HUES48 (cell line): ENCODE results near the gene NTMT1.

Source experiments
- H3K27ac ChIP-seq: one replicate; pipeline ENCODE4 v1.7.0; 2013; ENCODE audit warnings: low read depth, low read length, inconsistent platforms
- H3K27me3 ChIP-seq: 2 replicates; pipeline ENCODE4 v1.6.1; 2013; ENCODE audit warnings: mild to moderate bottlenecking, low read length; ENCODE audit not compliant: control insufficient read depth, insufficient read depth
- H3K36me3 ChIP-seq: 2 replicates; pipeline ENCODE4 v1.6.1; 2013; ENCODE audit warnings: low read length; ENCODE audit not compliant: control insufficient read depth, insufficient read depth
- H3K4me1 ChIP-seq: 2 replicates; pipeline ENCODE4 v1.6.1; 2013; ENCODE audit warnings: mild to moderate bottlenecking, low read length; ENCODE audit not compliant: control insufficient read depth, insufficient read depth
- H3K4me3 ChIP-seq: 2 replicates; pipeline ENCODE4 v1.5.1; 2013; ENCODE audit warnings: mild to moderate bottlenecking, low read depth, low read length
- H3K9ac ChIP-seq: 2 replicates; pipeline ENCODE4 v1.6.1; 2013; ENCODE audit warnings: mild to moderate bottlenecking, low read depth, low read length, moderate library complexity
- H3K9me3 ChIP-seq: 2 replicates; pipeline ENCODE4 v1.6.1; 2013; ENCODE audit warnings: low read length; ENCODE audit not compliant: control insufficient read depth, insufficient read depth

Gene NTMT1

GRCh38 chr9:129648092-129648763 lies 22.3 kb downstream of the NTMT1 start:
- Histone ChIP-seq H3K36me3 (no peaks in the 10 kb centered on the region), H3K27me3 (no peaks in the 10 kb centered on the region), H3K27ac (no peak overlapping the region), H3K9ac (no peak overlapping the region), H3K4me1 (no peaks in the 10 kb centered on the region), H3K9me3 (no peaks in the 10 kb centered on the region), H3K4me3 (no peak overlapping the region)

GRCh38 chr9:129648764-129649115 lies 22.8 kb downstream of the NTMT1 start:
- Histone ChIP-seq H3K4me1 (no peaks in the 10 kb centered on the region), H3K9ac (no peak overlapping the region), H3K9me3 (no peaks in the 10 kb centered on the region), H3K4me3 (no peak overlapping the region), H3K27me3 (no peaks in the 10 kb centered on the region), H3K36me3 (no peaks in the 10 kb centered on the region), H3K27ac (no peak overlapping the region)

GRCh38 chr9:129649726-129650679 lies 24.0 kb downstream of the NTMT1 start:
- H3K4me3 ChIP-seq: no peak overlapping the region

DNA sequence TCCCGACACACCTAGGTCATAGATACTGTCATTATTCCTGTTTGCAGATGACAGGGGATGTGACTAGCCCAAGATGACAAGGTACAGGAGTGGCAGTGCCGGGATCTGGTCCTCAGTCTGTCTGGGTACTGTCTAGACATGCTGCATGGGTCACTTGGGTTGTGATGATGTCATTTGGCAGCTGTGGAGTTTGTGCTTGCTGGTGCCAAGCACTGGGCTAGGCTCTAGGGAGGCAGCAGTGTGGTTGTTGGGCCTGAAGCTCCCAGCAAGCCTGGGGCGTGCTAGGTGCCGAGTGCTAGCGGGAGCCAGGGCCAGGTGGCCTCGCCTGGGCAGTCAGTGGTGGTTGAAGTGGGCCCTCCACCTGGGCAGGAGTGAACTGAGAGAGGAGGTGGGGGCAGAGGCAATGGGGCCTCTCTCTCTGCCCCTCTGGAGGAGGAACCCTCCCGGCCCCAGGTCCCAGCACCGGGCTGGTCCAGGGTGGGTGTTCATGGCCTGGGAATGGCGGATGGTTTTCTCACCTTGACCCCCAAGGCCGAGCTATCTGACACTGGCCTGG lies 24.8 kb downstream of the NTMT1 start:
- Histone ChIP-seq H3K9me3 (no peaks in the 10 kb centered on the region), H3K4me1 (no peaks in the 10 kb centered on the region)

More at GRCh38 chr9:129649726-129650679, 24.0 kb downstream of the NTMT1 start:
- no peaks in the 10 kb centered on the region for H3K9me3 ChIP-seq
- H3K27me3 ChIP-seq: no peaks in the 10 kb centered on the region
- H3K36me3 ChIP-seq: no peaks in the 10 kb centered on the region
- H3K9ac ChIP-seq: no peak overlapping the region
- no peaks in the 10 kb centered on the region for H3K4me1 ChIP-seq
- no peak overlapping the region for H3K27ac ChIP-seq

DNA sequence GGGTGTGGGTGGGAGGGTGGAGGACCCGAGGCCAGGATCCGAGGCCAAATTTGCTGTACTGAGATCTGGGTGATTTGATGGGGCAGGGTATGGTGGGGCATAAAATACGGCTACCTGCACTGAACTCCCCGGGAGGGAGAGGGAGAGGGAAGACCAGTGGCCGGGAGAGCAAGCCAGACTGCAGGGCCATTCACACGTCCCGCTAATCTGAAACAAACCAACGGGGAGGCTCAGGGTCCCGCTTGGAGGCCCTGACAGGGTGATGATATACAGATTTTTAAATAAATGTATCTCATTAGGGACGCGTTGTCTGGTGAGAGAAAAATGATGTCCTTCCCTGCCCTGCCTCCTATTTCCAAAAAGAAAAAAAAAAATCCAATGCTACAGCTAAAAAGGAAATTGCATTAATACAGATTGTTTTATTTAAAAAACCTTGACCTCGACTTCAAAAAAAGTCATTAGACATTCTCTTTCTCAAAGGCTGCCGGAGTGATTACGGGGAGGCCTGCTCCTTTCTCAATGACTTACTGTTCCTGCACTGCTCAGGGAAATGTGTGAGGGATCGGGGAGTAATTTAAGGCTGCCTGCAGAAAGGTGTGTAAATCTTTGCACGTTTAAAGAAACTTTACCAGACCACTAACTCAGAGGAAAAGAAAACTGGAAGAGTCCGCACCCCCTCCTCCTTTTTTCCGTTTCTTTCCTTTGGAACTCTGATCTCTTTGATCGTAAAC lies 28.0 kb downstream of the NTMT1 start:
- no peaks in the 10 kb centered on the region for H3K27me3 ChIP-seq
- H3K27ac ChIP-seq: no peak overlapping the region
- H3K9ac ChIP-seq: no peak overlapping the region
- H3K4me3 ChIP-seq: no peak overlapping the region
- no peaks in the 10 kb centered on the region for H3K9me3 ChIP-seq
- H3K36me3 ChIP-seq: no peaks in the 10 kb centered on the region
- no peaks in the 10 kb centered on the region for H3K4me1 ChIP-seq

More for the DNA sequence above, 24.8 kb downstream of the NTMT1 start:
- Histone ChIP-seq H3K4me3 (no peak overlapping the region), H3K27ac (no peak overlapping the region), H3K36me3 (no peaks in the 10 kb centered on the region), H3K9ac (no peak overlapping the region), H3K27me3 (no peaks in the 10 kb centered on the region)

DNA sequence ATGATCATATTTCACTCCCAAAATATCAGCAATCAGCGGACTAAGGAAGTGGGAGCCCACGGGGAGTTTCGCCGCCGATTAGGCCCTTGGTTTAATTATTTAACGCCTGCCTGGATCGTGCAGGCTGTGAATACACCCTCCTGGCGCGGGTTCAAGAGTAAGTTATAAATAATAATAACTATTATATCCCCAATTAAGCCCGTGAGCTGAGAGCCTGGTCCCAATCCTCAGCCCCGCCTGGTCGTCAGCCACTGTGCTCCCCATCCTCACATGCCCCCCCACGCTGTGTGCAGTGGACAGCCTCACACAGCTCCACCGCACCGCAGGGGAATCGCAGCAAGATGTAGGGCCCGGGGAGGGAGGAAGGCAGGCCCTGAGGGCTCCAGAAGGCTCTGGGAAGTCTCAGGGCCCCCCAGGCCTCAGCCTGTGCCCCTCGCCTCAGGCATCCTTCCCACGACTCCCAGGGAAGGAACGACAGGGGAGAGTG lies 28.6 kb downstream of the NTMT1 start:
- Histone ChIP-seq H3K4me3 (no peak overlapping the region), H3K9me3 (no peaks in the 10 kb centered on the region), H3K27me3 (no peaks in the 10 kb centered on the region), H3K4me1 (no peaks in the 10 kb centered on the region), H3K9ac (no peak overlapping the region), H3K27ac (no peak overlapping the region), H3K36me3 (no peaks in the 10 kb centered on the region)

DNA sequence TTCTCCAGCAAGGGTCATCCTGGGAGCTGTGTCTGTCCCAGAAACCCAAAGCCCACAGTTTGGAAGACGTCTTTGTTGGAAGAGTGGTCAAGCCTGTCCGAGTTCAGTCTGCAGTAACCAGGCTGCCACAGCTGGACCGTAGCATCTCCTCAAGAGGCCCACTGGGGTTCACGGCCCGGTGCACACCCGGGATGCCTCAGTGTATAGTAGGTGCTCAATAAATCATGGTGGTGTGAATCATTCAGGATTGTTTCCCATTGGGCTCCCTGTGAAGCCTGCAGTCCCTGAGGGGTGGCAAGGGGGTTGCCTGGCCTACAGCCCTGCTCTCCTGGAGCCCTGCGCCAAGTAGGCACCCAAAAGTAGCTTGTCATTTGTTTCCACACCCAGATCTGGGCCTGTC lies 29.2 kb downstream of the NTMT1 start:
- Histone ChIP-seq H3K9ac (no peak overlapping the region), H3K36me3 (no peaks in the 10 kb centered on the region), H3K27ac (no peak overlapping the region), H3K27me3 (no peaks in the 10 kb centered on the region), H3K4me1 (no peaks in the 10 kb centered on the region), H3K9me3 (no peaks in the 10 kb centered on the region), H3K4me3 (no peak overlapping the region)

- no peaks in the 10 kb centered on the region for H3K27me3 ChIP-seq
- no peaks in the 10 kb centered on the region for H3K4me1 ChIP-seq
- no peaks in the 10 kb centered on the region for H3K36me3 ChIP-seq
- no peaks in the 10 kb centered on the region for H3K9me3 ChIP-seq
- H3K27ac ChIP-seq: no peak overlapping the region
- no peak overlapping the region for H3K9ac ChIP-seq
- no peak overlapping the region for H3K4me3 ChIP-seq
These were observed 29.7 kb downstream of the NTMT1 start for GRCh38 chr9:129655696-129656095.

- Histone ChIP-seq H3K27ac (no peak overlapping the region), H3K9me3 (no peaks in the 10 kb centered on the region)
These were observed 30.9 kb downstream of the NTMT1 start for GRCh38 chr9:129656795-129657390.

GRCh38 chr9:129661029-129661428 lies 35.1 kb downstream of the NTMT1 start:
- no peak overlapping the region for H3K4me3 ChIP-seq
- peaks cover 16% of the 10 kb centered on the region for H3K27me3 ChIP-seq
- peaks cover 3% of the 10 kb centered on the region; the same call in 1 of the 2 replicates for H3K4me1 ChIP-seq
- H3K27ac ChIP-seq: no peak overlapping the region
- no peak overlapping the region for H3K9ac ChIP-seq
- no peaks in the 10 kb centered on the region for H3K9me3 ChIP-seq
- no peaks in the 10 kb centered on the region for H3K36me3 ChIP-seq

More at GRCh38 chr9:129656795-129657390, 30.9 kb downstream of the NTMT1 start:
- Histone ChIP-seq H3K36me3 (no peaks in the 10 kb centered on the region), H3K4me3 (no peak overlapping the region), H3K27me3 (no peaks in the 10 kb centered on the region), H3K4me1 (no peaks in the 10 kb centered on the region), H3K9ac (no peak overlapping the region)
